ENCODE measurements around the gene AUNIP.

The AUNIP gene

DNA sequence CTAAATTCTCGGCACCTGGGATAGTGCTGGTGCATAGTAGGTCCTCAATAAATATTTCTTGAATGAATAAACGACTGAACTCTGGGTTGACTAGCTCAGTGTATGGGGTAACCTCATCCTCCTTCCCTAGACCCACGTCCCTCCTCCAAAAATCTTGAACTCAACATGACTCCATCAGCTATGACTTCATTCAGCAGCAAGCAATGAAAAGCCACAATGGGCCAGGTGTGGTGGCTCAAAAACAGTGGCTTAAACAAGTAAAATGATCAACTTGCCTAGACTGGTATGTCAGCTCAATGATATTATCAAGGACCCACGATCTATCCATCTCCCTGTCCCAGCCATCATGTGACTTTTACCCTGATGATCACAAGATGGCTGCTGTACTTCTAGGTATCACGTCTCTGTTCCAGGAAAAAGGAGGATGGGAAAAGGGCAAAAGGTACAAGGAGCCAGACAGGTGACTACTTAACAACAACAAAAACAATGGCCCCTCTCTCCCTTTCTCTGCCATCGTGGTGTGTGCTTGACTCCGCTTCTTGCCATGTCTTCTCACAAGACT, 29.2 kb upstream of the AUNIP start:
- Histone ChIP-seq H3K4me1 (ENCODE audit: control insufficient read depth, insufficient read depth, low read length) (peaks cover 29% of the 10 kb centered on the region), H3K36me3 (ENCODE audit: control insufficient read depth, insufficient read depth, low read length) (peaks cover 8% of the 10 kb centered on the region), H3K27ac (ENCODE audit: insufficient read depth, low read depth, low read length, poor library complexity, severe bottlenecking) (no peak overlapping the region), H3K9me3 (ENCODE audit: control insufficient read depth, low read length) (no peaks in the 10 kb centered on the region), H3K27me3 (ENCODE audit: control insufficient read depth, insufficient read depth, low read length, poor library complexity, severe bottlenecking) (no peaks in the 10 kb centered on the region), H3K4me3 (ENCODE audit: insufficient read depth, low read depth, low read length) (no peak overlapping the region)
- WGBS, 2 experiments: 93 to 94% methylated on average over 7 of the region's 7 CpGs

DNA sequence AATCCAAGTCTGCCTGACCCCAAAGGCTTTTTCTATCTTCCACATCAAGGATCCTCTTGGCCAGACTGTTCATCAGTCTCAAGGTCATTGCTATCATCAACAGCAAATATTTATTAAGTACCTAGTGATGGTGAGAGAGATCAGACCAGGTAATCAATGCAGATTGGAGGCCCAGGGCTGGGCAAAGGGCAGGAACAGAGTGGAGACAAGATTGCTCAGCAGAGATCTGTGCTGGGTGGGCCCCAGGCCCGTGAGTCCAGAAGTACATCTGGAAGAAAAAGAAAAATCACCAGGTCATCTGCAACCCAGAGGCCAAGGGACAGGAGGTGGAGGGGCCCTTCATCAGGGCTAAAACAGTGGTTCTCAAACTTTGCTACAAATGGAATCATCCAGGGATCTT, 26.3 kb upstream of the AUNIP start:
- Histone ChIP-seq H3K27ac (ENCODE audit: insufficient read depth, low read depth, low read length, poor library complexity, severe bottlenecking) (no peak overlapping the region), H3K9me3 (ENCODE audit: control insufficient read depth, low read length) (no peaks in the 10 kb centered on the region), H3K36me3 (ENCODE audit: control insufficient read depth, insufficient read depth, low read length) (peaks cover 8% of the 10 kb centered on the region), H3K27me3 (ENCODE audit: control insufficient read depth, insufficient read depth, low read length, poor library complexity, severe bottlenecking) (no peaks in the 10 kb centered on the region), H3K4me3 (ENCODE audit: insufficient read depth, low read depth, low read length) (no peak overlapping the region), H3K4me1 (ENCODE audit: control insufficient read depth, insufficient read depth, low read length) (peaks cover 9% of the 10 kb centered on the region)
- 75 to 94% methylated on average over 1 of the region's 1 CpG for WGBS, 2 experiments

DNA sequence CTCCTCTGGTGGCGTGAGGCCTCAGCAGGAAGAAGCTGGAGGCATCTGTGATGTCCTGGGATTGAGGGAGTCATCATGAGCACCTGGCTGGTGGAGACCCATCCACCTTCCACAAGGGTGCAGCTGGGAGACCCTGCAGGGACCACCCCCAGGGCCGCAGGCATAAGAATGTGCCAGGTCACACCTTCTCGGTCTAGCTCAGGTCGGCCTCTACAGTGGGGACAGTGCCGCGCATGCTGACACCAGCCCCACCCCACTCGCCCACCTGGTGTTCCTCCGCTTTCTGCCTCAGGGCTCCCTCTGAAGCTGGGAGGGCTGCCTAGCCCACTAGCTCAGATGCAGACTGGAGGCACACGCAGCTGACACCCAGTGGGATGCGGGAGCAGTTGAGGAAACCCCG, 22.0 kb upstream of the AUNIP start:
- Histone ChIP-seq H3K4me1 (ENCODE audit: control insufficient read depth, insufficient read depth, low read length) (peaks cover 3% of the 10 kb centered on the region), H3K9me3 (ENCODE audit: control insufficient read depth, low read length) (no peaks in the 10 kb centered on the region), H3K36me3 (ENCODE audit: control insufficient read depth, insufficient read depth, low read length) (peaks cover 3% of the 10 kb centered on the region), H3K27ac (ENCODE audit: insufficient read depth, low read depth, low read length, poor library complexity, severe bottlenecking) (no peak overlapping the region), H3K4me3 (ENCODE audit: insufficient read depth, low read depth, low read length) (no peak overlapping the region), H3K27me3 (ENCODE audit: control insufficient read depth, insufficient read depth, low read length, poor library complexity, severe bottlenecking) (peaks cover 13% of the 10 kb centered on the region)
- 93 to 95% methylated on average over 11 of the region's 11 CpGs for WGBS, 2 experiments

DNA sequence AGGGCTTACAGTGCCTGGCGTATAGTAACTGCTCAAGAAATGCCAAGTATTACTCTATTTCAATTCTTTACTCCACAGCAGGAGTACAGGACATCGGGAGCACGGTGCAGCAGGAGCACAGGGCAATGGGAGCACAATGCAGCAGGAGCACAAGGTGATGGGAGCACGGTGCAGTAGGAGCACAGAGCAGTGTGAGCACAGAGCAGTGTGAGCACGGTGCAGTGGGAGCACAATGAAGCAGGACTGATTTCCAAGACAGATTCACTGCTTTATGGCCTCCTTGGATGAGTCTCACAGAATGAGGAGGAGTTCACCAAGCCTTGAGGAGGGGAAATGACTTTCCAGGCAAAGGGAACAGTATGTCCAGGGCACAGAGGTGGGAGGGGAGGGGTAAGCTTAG, 21.3 kb upstream of the AUNIP start:
- 95 to 97% methylated on average over 5 of the region's 5 CpGs for WGBS, 2 experiments
- Histone ChIP-seq H3K4me3 (ENCODE audit: insufficient read depth, low read depth, low read length) (no peak overlapping the region), H3K4me1 (ENCODE audit: control insufficient read depth, insufficient read depth, low read length) (peaks cover 3% of the 10 kb centered on the region), H3K36me3 (ENCODE audit: control insufficient read depth, insufficient read depth, low read length) (peaks cover 3% of the 10 kb centered on the region), H3K27ac (ENCODE audit: insufficient read depth, low read depth, low read length, poor library complexity, severe bottlenecking) (no peak overlapping the region), H3K27me3 (ENCODE audit: control insufficient read depth, insufficient read depth, low read length, poor library complexity, severe bottlenecking) (peaks cover 20% of the 10 kb centered on the region), H3K9me3 (ENCODE audit: control insufficient read depth, low read length) (no peaks in the 10 kb centered on the region)

DNA sequence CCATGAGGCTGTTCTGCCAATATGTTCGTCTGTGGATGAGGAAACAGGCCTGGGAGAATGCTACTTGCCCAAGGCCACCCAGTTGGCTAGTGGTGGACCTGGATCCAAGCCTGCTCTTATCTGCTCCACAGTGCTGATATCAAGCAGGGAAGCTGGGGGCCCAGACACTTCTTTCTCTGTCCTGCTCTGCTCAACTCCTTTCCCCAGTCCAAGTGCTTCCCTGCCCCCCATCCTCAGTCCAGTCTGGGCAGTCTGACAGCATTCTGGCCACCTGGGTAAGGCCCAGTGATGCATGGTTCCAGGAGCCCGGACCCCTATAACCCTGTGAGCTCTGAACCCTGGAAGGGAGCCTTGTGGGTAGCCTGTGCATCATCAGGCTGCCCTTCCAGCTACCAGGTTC, 20.4 kb upstream of the AUNIP start:
- H3K27me3 ChIP-seq (ENCODE audit: control insufficient read depth, insufficient read depth, low read length, poor library complexity, severe bottlenecking): peaks cover 25% of the 10 kb centered on the region
- no peak overlapping the region for H3K4me3 ChIP-seq (ENCODE audit: insufficient read depth, low read depth, low read length)
- no peaks in the 10 kb centered on the region for H3K36me3 ChIP-seq (ENCODE audit: control insufficient read depth, insufficient read depth, low read length)
- WGBS, 2 experiments: 89 to 96% methylated on average over 2 of the region's 2 CpGs
- H3K4me1 ChIP-seq (ENCODE audit: control insufficient read depth, insufficient read depth, low read length): peaks cover 6% of the 10 kb centered on the region
- H3K27ac ChIP-seq (ENCODE audit: insufficient read depth, low read depth, low read length, poor library complexity, severe bottlenecking): no peak overlapping the region
- no peaks in the 10 kb centered on the region for H3K9me3 ChIP-seq (ENCODE audit: control insufficient read depth, low read length)

DNA sequence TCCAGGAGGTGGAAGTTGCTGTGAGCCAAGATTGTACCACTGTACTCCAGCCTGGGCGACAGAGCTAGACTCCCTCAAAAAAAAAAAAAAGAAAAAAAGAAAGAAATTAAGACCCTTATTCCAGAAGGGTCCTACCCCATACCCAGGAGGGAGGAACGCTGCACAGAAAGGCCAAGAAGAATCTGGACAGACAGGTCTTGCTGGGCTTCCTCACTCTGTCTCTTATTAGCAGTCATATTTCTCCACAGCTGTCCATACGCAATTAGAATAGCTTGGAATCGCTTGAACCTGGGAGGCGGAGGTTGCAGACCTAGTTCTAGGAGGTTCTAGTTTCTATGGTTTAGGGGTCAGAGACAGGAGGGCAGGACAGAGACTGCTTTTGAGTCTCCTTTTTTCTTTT, 19.4 kb upstream of the AUNIP start:
- no peaks in the 10 kb centered on the region for H3K9me3 ChIP-seq (ENCODE audit: control insufficient read depth, low read length)
- H3K36me3 ChIP-seq (ENCODE audit: control insufficient read depth, insufficient read depth, low read length): no peaks in the 10 kb centered on the region
- H3K4me3 ChIP-seq (ENCODE audit: insufficient read depth, low read depth, low read length): no peak overlapping the region
- WGBS, 2 experiments: 93 to 95% methylated on average over 5 of the region's 5 CpGs
- no peak overlapping the region for H3K27ac ChIP-seq (ENCODE audit: insufficient read depth, low read depth, low read length, poor library complexity, severe bottlenecking)
- H3K27me3 ChIP-seq (ENCODE audit: control insufficient read depth, insufficient read depth, low read length, poor library complexity, severe bottlenecking): peaks cover 29% of the 10 kb centered on the region
- peaks cover 10% of the 10 kb centered on the region for H3K4me1 ChIP-seq (ENCODE audit: control insufficient read depth, insufficient read depth, low read length)

DNA sequence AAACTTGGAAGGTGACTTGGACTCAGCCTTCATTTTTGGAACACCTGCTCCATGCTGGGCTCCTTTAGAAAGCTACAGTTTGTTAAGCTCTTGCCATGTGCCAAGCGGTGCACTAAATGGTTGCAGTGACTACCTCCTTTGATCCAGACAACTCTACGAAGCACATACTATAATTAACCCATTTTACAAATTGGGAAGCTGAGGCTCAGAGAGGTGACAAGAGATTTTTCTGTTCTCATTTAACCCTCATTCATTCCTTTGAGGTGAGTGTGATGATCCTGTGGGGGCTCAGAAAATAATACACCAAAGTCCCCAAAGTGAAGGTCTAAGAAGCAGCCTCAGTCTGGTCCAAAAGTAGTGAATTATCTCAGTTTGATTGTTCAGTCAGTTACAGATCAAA, 17.9 kb upstream of the AUNIP start:
- 90 to 95% methylated on average over 2 of the region's 2 CpGs for WGBS, 2 experiments
- Histone ChIP-seq H3K36me3 (ENCODE audit: control insufficient read depth, insufficient read depth, low read length) (no peaks in the 10 kb centered on the region), H3K27ac (ENCODE audit: insufficient read depth, low read depth, low read length, poor library complexity, severe bottlenecking) (no peak overlapping the region), H3K4me1 (ENCODE audit: control insufficient read depth, insufficient read depth, low read length) (peaks cover 19% of the 10 kb centered on the region), H3K4me3 (ENCODE audit: insufficient read depth, low read depth, low read length) (no peak overlapping the region), H3K9me3 (ENCODE audit: control insufficient read depth, low read length) (no peaks in the 10 kb centered on the region), H3K27me3 (ENCODE audit: control insufficient read depth, insufficient read depth, low read length, poor library complexity, severe bottlenecking) (peaks cover 29% of the 10 kb centered on the region)

DNA sequence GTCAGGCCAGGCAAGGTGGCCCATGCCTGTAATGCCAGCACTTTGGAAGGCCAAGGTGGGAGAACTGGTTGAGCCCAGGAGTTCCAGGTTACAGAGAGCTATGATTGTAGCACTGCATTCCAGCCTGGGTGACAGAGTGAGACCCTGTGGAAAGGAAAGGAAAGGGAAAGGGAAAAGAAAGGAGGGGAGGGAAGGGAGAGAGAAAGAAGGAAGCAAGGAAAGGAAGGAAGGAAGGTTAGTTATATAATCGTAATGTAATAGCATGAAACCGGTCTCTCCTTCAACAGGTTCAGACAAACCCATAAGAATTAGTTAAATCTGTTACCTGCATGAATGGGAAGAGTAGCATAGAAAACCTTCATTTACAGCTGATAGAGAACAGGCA, 17.4 kb upstream of the AUNIP start:
- Histone ChIP-seq H3K4me3 (ENCODE audit: insufficient read depth, low read depth, low read length) (no peak overlapping the region), H3K27me3 (ENCODE audit: control insufficient read depth, insufficient read depth, low read length, poor library complexity, severe bottlenecking) (peaks cover 29% of the 10 kb centered on the region), H3K4me1 (ENCODE audit: control insufficient read depth, insufficient read depth, low read length) (peaks cover 19% of the 10 kb centered on the region), H3K9me3 (ENCODE audit: control insufficient read depth, low read length) (no peaks in the 10 kb centered on the region), H3K27ac (ENCODE audit: insufficient read depth, low read depth, low read length, poor library complexity, severe bottlenecking) (no peak overlapping the region), H3K36me3 (ENCODE audit: control insufficient read depth, insufficient read depth, low read length) (no peaks in the 10 kb centered on the region)
- 93 to 98% methylated on average over 2 of the region's 2 CpGs for WGBS, 2 experiments

DNA sequence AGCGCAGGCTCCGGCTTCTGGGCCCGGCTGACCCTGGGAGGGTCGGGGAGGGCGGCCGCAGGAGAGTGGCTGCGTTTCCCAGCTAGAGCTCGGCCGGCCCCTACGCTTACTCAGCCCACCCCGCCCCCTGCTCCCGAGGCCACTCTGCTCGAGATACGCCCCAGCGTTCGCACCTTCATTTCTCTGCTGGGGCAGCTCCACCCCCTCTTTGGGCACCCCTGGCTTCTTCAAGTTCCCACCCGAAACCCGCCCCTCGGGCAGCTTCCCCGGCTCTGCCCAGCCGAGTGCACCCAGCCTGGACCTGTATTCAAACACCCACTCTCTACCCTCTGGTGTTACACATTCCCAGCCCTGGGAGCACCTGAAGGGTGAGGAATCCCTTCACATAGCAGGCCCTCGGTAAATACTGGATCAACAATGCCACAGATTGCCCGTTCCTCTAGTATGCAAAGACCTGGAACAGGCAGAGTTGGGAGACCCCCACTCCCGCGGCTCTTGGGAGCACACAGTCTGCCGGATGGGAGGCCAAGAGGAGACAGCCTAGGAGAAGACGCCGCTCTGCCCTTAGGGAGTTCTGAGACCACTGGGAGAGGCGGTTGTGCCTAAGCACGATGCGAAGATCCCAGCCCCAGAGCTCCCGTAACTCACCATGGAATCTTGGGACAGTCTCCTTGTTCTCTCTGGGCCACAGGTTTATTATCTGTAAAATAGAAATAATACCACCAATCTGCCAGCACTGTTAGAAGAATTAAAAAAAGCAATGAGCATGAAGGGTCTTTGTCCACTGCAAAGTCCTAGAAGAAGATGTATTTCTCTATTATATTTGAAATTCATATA, 16.8 kb upstream of the AUNIP start:
- Histone ChIP-seq H3K4me3 (ENCODE audit: insufficient read depth, low read depth, low read length) (peak overlapping the region; percentile 61), H3K4me1 (ENCODE audit: control insufficient read depth, insufficient read depth, low read length) (peaks cover 19% of the 10 kb centered on the region), H3K27ac (ENCODE audit: insufficient read depth, low read depth, low read length, poor library complexity, severe bottlenecking) (no peak overlapping the region), H3K9me3 (ENCODE audit: control insufficient read depth, low read length) (no peaks in the 10 kb centered on the region), H3K27me3 (ENCODE audit: control insufficient read depth, insufficient read depth, low read length, poor library complexity, severe bottlenecking) (peaks cover 29% of the 10 kb centered on the region), H3K36me3 (ENCODE audit: control insufficient read depth, insufficient read depth, low read length) (no peaks in the 10 kb centered on the region)
- 12 to 14% methylated on average over 32 of the region's 32 CpGs for WGBS, 2 experiments

DNA sequence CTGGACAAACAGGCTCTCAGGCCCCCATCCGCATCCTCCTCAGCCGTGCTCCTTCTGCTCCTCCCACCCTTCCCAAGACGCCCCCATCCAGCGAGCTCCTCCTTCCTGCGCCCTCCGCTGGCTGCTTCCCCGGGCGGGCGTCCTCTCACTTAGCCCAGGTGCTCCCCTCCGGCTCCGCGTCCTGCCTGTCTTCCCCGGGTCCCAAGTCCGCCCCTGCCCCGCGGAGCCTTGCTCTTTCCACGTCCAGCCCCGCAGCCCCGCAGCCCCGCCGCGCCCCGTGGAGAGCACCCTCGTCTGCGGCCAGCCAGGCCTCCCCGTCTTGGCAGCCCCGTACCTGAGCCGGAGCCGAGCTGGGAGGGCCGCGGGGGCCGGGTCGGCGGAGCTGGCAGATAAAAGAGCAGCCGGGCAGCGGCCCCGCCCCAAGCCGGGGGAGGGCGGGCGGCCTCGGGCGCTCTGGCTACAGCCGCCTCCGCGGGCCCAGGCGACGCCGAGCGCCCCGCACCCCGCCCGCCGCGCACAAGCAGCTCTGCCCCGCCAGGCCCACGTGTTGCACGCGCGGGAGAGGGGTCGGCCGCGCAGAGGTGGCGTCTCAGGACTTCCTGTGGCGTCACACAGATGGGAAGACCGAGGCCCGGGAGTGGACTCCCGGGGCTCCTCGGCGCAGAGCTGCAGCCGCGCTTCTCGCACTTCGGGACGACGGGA, 16.0 kb upstream of the AUNIP start, which contains the start of gene PAQR7:
PAQR7 (minus strand) TSS at position 555 of the 702 bp plus-strand sequence. CDS start 11,869 bp downstream, outside the sequence.
- H3K9me3 ChIP-seq (ENCODE audit: control insufficient read depth, low read length): no peaks in the 10 kb centered on the region
- WGBS, 2 experiments: 0% methylated on average over 75 of the region's 75 CpGs
- H3K4me1 ChIP-seq (ENCODE audit: control insufficient read depth, insufficient read depth, low read length): peaks cover 22% of the 10 kb centered on the region
- peak within 1 kb of the TSS; percentile 61 for H3K4me3 ChIP-seq (ENCODE audit: insufficient read depth, low read depth, low read length)
- H3K27ac ChIP-seq (ENCODE audit: insufficient read depth, low read depth, low read length, poor library complexity, severe bottlenecking): no peak within 1 kb of the TSS
- no peaks in the 10 kb centered on the region for H3K36me3 ChIP-seq (ENCODE audit: control insufficient read depth, insufficient read depth, low read length)
- peaks cover 29% of the 10 kb centered on the region for H3K27me3 ChIP-seq (ENCODE audit: control insufficient read depth, insufficient read depth, low read length, poor library complexity, severe bottlenecking)

Data from ectodermal cell (in vitro differentiated cells).